ENCODE measurements around the gene SEPTIN12.

DNA sequence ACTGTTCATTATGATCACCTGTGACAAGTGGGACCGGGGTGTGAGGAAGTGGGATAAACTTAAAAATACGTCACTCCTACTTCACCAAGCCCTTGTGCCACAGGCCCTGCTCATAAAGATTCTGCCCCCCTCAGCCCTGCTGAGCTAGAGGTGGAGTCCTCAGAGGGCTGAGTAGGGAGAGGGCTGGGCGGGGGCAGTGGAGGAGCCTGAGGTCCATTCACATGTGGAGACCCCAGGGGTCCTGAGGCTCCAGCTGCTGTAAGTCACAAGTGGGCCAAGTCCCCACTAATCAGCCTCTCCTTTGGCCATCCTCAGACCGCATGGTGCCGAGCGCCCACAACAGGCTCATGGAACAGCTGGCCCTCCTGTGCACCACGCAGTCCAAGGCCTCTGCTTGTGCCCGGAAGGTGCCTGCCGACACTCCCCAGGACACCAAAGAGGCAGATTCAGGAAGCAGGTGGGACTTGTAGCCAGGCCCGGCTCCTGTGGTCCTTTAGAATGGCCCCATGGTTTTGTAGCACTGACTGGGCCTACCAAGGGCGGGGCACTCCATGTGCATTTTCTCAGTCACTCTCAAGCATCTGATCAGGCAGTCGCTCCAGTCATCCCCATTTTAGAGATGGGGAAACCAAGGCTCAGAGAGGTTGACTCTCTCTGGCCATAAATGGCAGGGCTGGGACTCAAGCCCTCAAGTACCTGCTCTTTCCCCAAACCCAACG, 43.4 kb downstream of the SEPTIN12 start:
- no peak for TF ChIP-seq CTCF (IDR thresholded peaks at IDR 0.05; ENCODE audit: poor library complexity)
- TF ChIP-seq EZH2 (IDR thresholded peaks at IDR 0.05; ENCODE audit: borderline replicate concordance), result no peak
- TF ChIP-seq EZH2phosphoT487 (IDR thresholded peaks at IDR 0.05; ENCODE audit: low read depth, severe bottlenecking, unreplicated experiment), result no peak

Measured in hepatocyte (in vitro differentiated cells).